ENCODE results near the gene GSK3B. TPM values are rescaled to one million over a fixed set of nuclear protein-coding genes. Genes with fewer than 3 reads are reported as not detected.

The GSK3B gene
- total and polyA plus RNA-seq, 8 donors: 4.4 to 20.7 (median 11.2) TPM

- no peaks in the 10 kb centered on the region for H3K27me3 ChIP-seq
- H3K4me1 ChIP-seq: no peaks in the 10 kb centered on the region
- no peak for TF ChIP-seq CTCF (IDR thresholded peaks at IDR 0.05)
- H3K9me3 ChIP-seq: no peaks in the 10 kb centered on the region
- no peak for ATAC-seq
- H3K27ac ChIP-seq: no peak overlapping the region
- FAIRE-seq: no peak
- no peak for DNase-seq
- no peaks in the 10 kb centered on the region for H3K36me3 ChIP-seq
- intact Hi-C loops (cut with DNase I): no loop called here
- H3K4me3 ChIP-seq: no peak overlapping the region
Observed at GRCh38 chr3:120125992-120126391, 31.7 kb upstream of the GSK3B start.

GRCh38 chr3:120119846-120120510, 25.7 kb upstream of the GSK3B start:
- H3K4me3 ChIP-seq: no peak overlapping the region
- H3K4me1 ChIP-seq: no peaks in the 10 kb centered on the region
- FAIRE-seq (no peak), DNase-seq (no peak), ATAC-seq (no peak)
- no peak overlapping the region for H3K27ac ChIP-seq
- no peaks in the 10 kb centered on the region for H3K9me3 ChIP-seq
- TF ChIP-seq CTCF (IDR thresholded peaks at IDR 0.05): no peak
- WGBS, 2 donors: 93 to 96% methylated on average over 7 of the region's 7 CpGs
- intact Hi-C loops (cut with DNase I): no loop called here
- H3K36me3 ChIP-seq: no peaks in the 10 kb centered on the region
- no peaks in the 10 kb centered on the region for H3K27me3 ChIP-seq

- H3K4me1 ChIP-seq: peaks cover 7 to 14% (median 13%) of the 10 kb centered on the region in 3 donors
- FAIRE-seq (no peak), ATAC-seq (no peak), DNase-seq (no peak)
- no peak overlapping the region for H3K27ac ChIP-seq
- TF ChIP-seq CTCF (IDR thresholded peaks at IDR 0.05): no peak
- WGBS, 2 donors: 61 to 64% methylated on average over 2 of the region's 2 CpGs
- H3K4me3 ChIP-seq: no peak overlapping the region
- no peaks in the 10 kb centered on the region for H3K9me3 ChIP-seq
- no peaks in the 10 kb centered on the region for H3K36me3 ChIP-seq
- intact Hi-C loops (cut with DNase I): no loop called here
- no peaks in the 10 kb centered on the region for H3K27me3 ChIP-seq
Observed at GRCh38 chr3:120114981-120115380, 20.7 kb upstream of the GSK3B start.

DNA sequence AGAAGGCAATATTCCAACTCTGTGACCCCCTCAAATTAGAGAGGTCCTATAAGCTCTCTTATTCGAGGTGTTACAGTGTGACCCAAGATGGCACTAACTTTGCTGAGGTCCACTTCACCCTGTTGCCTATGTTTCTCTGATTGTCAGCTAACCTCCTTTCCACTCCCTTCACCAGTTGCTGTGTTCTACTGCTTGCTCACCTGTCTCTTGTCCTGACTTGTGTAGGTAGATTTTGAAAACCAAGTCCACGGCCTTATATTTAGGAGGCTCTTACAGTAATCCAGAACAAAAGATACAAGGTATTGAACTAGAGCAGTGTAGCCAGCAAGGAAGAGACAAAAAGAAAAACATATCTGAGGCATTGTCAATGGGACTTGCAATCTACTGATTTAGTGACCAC, 20.1 kb upstream of the GSK3B start:
- no peak for ATAC-seq
- no peaks in the 10 kb centered on the region for H3K27me3 ChIP-seq
- H3K27ac ChIP-seq: no peak overlapping the region
- H3K9me3 ChIP-seq: no peaks in the 10 kb centered on the region
- no peak for TF ChIP-seq CTCF (IDR thresholded peaks at IDR 0.05)
- H3K4me1 ChIP-seq: peaks cover 7 to 14% (median 13%) of the 10 kb centered on the region in 3 donors
- WGBS, 2 donors: 95 to 98% methylated on average over 2 of the region's 2 CpGs
- no peak for FAIRE-seq
- H3K4me3 ChIP-seq: no peak overlapping the region
- intact Hi-C loops (cut with DNase I): no loop called here
- no peak for DNase-seq
- no peaks in the 10 kb centered on the region for H3K36me3 ChIP-seq

Measured in pancreas (tissue), 10 donors.